ENCODE measurements around the gene TGM2. TPM values are rescaled to one million over a fixed set of nuclear protein-coding genes. Genes with fewer than 3 reads are reported as not detected.

Gene TGM2
- total and polyA plus RNA-seq, 2 donors from 2014 or later: 44.6 to 611 TPM

DNA sequence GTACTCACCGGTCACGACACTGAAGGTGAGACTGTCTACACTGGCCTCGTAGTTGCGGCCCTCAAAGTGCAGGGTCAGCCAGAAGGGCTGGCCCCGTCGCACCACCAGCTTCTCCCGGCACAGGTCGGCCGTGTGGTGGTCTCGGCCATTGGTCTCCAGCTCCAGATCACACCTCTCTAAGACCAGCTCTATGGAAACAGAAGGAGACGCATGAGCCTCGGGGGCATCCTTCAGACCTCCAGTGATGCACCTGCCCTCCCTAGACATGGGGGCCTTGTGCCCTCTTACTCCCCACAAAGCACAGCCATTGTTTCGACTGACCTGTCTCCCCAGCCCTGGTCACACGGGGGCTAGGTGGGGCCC lies 3.7 kb downstream of the TGM2 start:
- no peaks in the 10 kb centered on the region for H3K36me3 ChIP-seq (ENCODE audit: control insufficient read depth in 2 of 3, insufficient read depth in 3 of 3, low read length in 3 of 3)
- FAIRE-seq: no peak
- no peak overlapping the region for H3K4me3 ChIP-seq (ENCODE audit: low read length in 3 of 3)
- no peak overlapping the region for H3K9ac ChIP-seq (ENCODE audit: low read length in 3 of 3)
- TF ChIP-seq CTCF (IDR thresholded peaks at IDR 0.05; ENCODE audit: borderline replicate concordance, extremely low read depth, insufficient read depth): no peak
- peaks cover 0 to 20% (median 15%) of the 10 kb centered on the region in 3 donors for H3K4me1 ChIP-seq (ENCODE audit: control insufficient read depth in 2 of 3, insufficient read depth in 2 of 3, low read depth in 1 of 3, low read length in 3 of 3)
- no peaks in the 10 kb centered on the region for H3K9me3 ChIP-seq (ENCODE audit: control insufficient read depth in 2 of 3, insufficient read depth in 1 of 3, low read length in 3 of 3)
- peak in 1 of 5 donors; percentile 57 for DNase-seq
- H3K27ac ChIP-seq (ENCODE audit: low read depth in 2 of 2, low read length in 2 of 2): no peak overlapping the region
- intact Hi-C loops (cut with DNase I): loop anchor here (10.0 kb wide), 1 partner anchor 87 kb away; no protein-coding TSS in a partner anchor
- no peaks in the 10 kb centered on the region for H3K27me3 ChIP-seq (ENCODE audit: control insufficient read depth, insufficient read depth, low read length)

DNA sequence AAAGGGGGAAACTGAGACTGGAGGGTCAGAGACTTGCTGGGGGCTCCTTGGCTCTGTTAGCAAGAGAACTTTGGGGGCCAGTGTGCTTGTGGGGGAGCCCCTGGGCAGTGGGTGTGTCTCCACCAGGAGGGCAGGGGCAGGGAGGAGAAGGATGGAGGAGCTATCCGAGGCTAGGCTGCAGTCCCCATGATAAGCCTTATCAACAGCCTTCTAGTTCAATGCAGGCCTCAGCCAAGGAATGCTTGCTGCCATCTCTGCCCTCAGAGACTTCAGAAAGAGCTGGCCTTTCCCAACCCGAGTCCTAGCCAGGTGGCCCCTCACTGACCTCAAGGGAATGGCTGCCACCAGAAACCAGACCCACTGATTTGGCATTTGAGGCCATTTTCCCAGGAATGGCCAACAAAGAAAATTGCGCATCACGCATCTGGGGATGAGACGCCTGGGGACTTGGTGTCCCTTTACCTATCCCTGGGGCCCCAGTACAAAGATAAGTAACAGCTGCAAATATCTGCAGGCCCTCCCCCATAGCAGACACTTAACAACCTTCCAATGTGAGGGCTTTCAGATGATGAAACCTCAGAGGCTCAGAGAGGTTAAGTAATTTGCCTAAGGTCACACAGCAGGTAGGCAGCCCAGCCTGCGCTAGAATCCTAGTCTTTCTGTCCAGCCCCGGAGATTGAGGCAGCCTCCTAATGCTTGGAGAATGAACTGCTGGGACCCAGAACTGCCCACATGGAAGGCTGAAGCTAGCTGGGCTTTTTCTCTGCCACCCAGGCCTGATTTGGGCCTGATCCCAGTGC lies 4.9 kb downstream of the TGM2 start:
- TF ChIP-seq CTCF (IDR thresholded peaks at IDR 0.05; ENCODE audit: borderline replicate concordance, extremely low read depth, insufficient read depth): no peak
- H3K4me1 ChIP-seq (ENCODE audit: control insufficient read depth in 2 of 3, insufficient read depth in 2 of 3, low read depth in 1 of 3, low read length in 3 of 3): peaks cover 0 to 15% (median 9%) of the 10 kb centered on the region in 3 donors
- DNase-seq (peak in 1 of 5 donors; percentile 39), FAIRE-seq (no peak)
- intact Hi-C loops (cut with DNase I): loop anchor here (10.0 kb wide), 1 partner anchor 85 kb away; no protein-coding TSS in a partner anchor
- no peaks in the 10 kb centered on the region for H3K27me3 ChIP-seq (ENCODE audit: control insufficient read depth, insufficient read depth, low read length)
- no peaks in the 10 kb centered on the region for H3K9me3 ChIP-seq (ENCODE audit: control insufficient read depth in 2 of 3, insufficient read depth in 1 of 3, low read length in 3 of 3)
- H3K27ac ChIP-seq (ENCODE audit: low read depth in 2 of 2, low read length in 2 of 2): peak overlapping the region; percentile 25 to 33
- no peak overlapping the region for H3K9ac ChIP-seq (ENCODE audit: low read length in 3 of 3)
- H3K4me3 ChIP-seq (ENCODE audit: low read length in 3 of 3): no peak overlapping the region
- H3K36me3 ChIP-seq (ENCODE audit: control insufficient read depth in 2 of 3, insufficient read depth in 3 of 3, low read length in 3 of 3): no peaks in the 10 kb centered on the region

DNA sequence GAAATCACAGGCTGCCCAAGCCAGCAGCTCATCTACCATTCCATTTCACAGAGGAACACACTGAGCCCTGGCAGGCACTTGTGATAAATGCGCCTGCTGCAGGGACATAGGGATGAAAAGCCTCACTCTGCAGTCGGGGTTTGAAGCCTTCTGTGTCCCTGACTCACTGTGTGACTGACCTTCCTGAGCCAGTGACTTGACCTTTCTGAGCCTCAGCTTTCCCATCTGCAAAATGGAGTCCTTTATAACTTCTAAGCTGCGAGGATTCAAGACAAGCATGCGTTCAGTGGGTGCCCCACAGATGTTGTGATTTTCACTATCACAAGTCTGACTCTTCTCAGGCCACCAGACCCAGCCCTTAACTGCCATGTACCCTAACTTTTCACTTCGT lies 5.5 kb downstream of the TGM2 start:
- peaks cover 0 to 10% (median 9%) of the 10 kb centered on the region in 3 donors for H3K4me1 ChIP-seq (ENCODE audit: control insufficient read depth in 2 of 3, insufficient read depth in 2 of 3, low read depth in 1 of 3, low read length in 3 of 3)
- no peak overlapping the region for H3K4me3 ChIP-seq (ENCODE audit: low read length in 3 of 3)
- no peak overlapping the region for H3K27ac ChIP-seq (ENCODE audit: low read depth in 2 of 2, low read length in 2 of 2)
- H3K27me3 ChIP-seq (ENCODE audit: control insufficient read depth, insufficient read depth, low read length): no peaks in the 10 kb centered on the region
- DNase-seq (peak in 1 of 5 donors; percentile 4), FAIRE-seq (no peak)
- no peak for TF ChIP-seq CTCF (IDR thresholded peaks at IDR 0.05; ENCODE audit: borderline replicate concordance, extremely low read depth, insufficient read depth)
- H3K9me3 ChIP-seq (ENCODE audit: control insufficient read depth in 2 of 3, insufficient read depth in 1 of 3, low read length in 3 of 3): no peaks in the 10 kb centered on the region
- H3K36me3 ChIP-seq (ENCODE audit: control insufficient read depth in 2 of 3, insufficient read depth in 3 of 3, low read length in 3 of 3): no peaks in the 10 kb centered on the region
- no peak overlapping the region for H3K9ac ChIP-seq (ENCODE audit: low read length in 3 of 3)
- intact Hi-C loops (cut with DNase I): no loop called here

All from kidney (tissue), 14 donors.